Activated naive CD8-positive, alpha-beta T cell (primary cell): ENCODE results near the gene TIGD3.
"Not testable (repeated sequence)": the region's sequence is repeated elsewhere in the genome, so short reads cannot be mapped to it uniquely, and the experiment has no call there.

Source experiments
- H3K27ac Mint-ChIP-seq: one replicate; pipeline ENCODE4 v1.8.0; 2021; ENCODE audit warnings: mixed read lengths
- H3K27me3 Mint-ChIP-seq: one replicate; pipeline ENCODE4 v1.8.0; 2021; ENCODE audit warnings: mixed read lengths
- H3K36me3 Mint-ChIP-seq: one replicate; pipeline ENCODE4 v1.8.0; 2021; ENCODE audit warnings: mixed read lengths
- H3K4me1 Mint-ChIP-seq: one replicate; pipeline ENCODE4 v1.8.0; 2021; ENCODE audit warnings: low read depth, mixed read lengths
- H3K4me3 Mint-ChIP-seq: one replicate; pipeline ENCODE4 v1.8.0; 2021; ENCODE audit warnings: mild to moderate bottlenecking, mixed read lengths
- H3K9me3 Mint-ChIP-seq: one replicate; pipeline ENCODE4 v1.8.0; 2021; ENCODE audit warnings: low read depth, mixed read lengths

Gene TIGD3

GRCh38 chr11:65317025-65317786 lies 37.3 kb upstream of the TIGD3 start:
- H3K9me3 Mint-ChIP-seq: no peaks in the 10 kb centered on the region
- H3K36me3 Mint-ChIP-seq: no peaks in the 10 kb centered on the region
- peaks cover 7% of the 10 kb centered on the region for H3K4me1 Mint-ChIP-seq
- H3K27me3 Mint-ChIP-seq: no peaks in the 10 kb centered on the region
- no peak overlapping the region for H3K27ac Mint-ChIP-seq
- no peak overlapping the region for H3K4me3 Mint-ChIP-seq

- no peak overlapping the region for H3K27ac Mint-ChIP-seq
- H3K9me3 Mint-ChIP-seq: no peaks in the 10 kb centered on the region
- no peak overlapping the region for H3K4me3 Mint-ChIP-seq
- no peaks in the 10 kb centered on the region for H3K27me3 Mint-ChIP-seq
- H3K4me1 Mint-ChIP-seq: peaks cover 5% of the 10 kb centered on the region
- H3K36me3 Mint-ChIP-seq: no peaks in the 10 kb centered on the region
Measured at GRCh38 chr11:65320386-65321075, 34.0 kb upstream of the TIGD3 start.

DNA sequence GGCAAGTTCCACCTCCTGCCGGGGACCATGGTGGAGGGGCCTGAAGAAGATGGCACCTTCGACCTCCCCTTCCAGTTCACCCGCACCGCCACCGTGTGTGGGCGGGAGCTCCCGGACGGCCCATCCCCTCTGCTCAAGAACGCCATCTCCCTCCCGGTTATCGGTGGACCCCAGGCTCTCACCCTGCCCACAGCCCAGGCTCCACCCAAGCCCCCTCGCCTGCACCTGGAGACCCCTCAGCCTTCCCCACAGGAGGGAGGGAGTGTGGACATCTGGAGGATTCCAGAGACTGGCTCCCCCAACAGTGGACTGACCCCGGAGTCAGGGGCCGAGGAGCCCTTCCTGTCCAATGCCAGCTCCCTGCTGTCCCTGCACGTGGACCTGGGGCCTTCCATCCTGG lies 33.5 kb upstream of the TIGD3 start:
- Mint-ChIP-seq H3K4me1 (peaks cover under 1% of the 10 kb centered on the region), H3K27ac (no peak overlapping the region), H3K9me3 (no peaks in the 10 kb centered on the region), H3K27me3 (no peaks in the 10 kb centered on the region), H3K4me3 (no peak overlapping the region), H3K36me3 (no peaks in the 10 kb centered on the region)

DNA sequence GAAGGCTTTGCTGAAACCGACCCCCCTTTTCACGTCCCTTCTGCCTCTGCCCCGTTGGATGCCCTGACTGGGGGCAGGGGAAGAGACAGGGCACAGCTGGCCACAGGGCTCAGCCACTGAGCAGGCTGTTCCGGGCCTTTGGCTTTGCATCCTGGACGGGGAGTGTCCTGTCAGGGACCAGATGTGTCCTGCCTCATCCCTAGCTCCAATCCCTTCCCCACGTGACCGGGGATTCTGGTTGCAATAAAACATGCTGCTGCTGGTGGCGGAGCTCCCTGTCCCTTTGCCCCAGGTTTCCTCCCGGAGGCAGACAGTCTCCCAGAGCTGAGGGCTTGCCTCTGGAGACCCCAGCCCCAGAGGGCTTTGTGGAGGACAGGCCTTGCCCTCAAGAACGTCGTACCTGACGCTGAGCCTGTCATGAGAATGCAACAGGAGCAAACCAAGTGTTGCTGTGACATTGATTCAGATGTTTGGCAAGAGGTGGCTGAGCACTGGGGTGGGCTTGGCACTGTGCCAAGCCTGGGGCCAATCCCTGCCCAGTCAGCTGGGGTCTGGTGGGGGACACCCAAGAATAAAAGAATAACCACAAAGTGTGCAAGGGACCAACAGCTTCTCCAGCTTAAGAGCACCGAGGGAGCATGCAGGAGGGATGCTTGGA lies 32.6 kb upstream of the TIGD3 start:
- H3K36me3 Mint-ChIP-seq: no peaks in the 10 kb centered on the region

DNA sequence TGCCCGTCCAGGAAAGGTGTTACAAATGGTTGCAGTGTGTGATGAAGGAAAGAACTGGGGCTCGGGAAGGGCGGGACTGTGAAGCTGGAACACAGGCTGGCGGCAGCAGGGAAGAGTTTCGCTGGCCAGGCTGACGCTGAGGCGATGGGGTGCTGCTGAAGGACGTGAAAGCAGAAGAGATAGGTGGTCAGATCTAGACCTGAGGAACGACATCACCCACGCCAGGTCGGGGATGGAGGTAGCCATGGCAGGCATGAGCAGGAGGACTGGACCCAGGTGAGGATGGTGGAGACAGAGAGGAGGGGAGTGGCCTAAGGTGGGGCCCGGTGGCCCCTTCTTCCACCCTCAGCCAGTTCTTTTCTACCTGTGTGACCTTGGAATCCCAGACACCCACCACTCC lies 30.7 kb upstream of the TIGD3 start:
- H3K4me3 Mint-ChIP-seq: no peak overlapping the region
- no peaks in the 10 kb centered on the region for H3K27me3 Mint-ChIP-seq
- no peaks in the 10 kb centered on the region for H3K4me1 Mint-ChIP-seq
- no peak overlapping the region for H3K27ac Mint-ChIP-seq
- no peaks in the 10 kb centered on the region for H3K36me3 Mint-ChIP-seq
- H3K9me3 Mint-ChIP-seq: no peaks in the 10 kb centered on the region

More for the DNA sequence above, 32.6 kb upstream of the TIGD3 start:
- Mint-ChIP-seq H3K27ac (no peak overlapping the region), H3K9me3 (no peaks in the 10 kb centered on the region), H3K27me3 (no peaks in the 10 kb centered on the region), H3K4me1 (no peaks in the 10 kb centered on the region), H3K4me3 (no peak overlapping the region)

DNA sequence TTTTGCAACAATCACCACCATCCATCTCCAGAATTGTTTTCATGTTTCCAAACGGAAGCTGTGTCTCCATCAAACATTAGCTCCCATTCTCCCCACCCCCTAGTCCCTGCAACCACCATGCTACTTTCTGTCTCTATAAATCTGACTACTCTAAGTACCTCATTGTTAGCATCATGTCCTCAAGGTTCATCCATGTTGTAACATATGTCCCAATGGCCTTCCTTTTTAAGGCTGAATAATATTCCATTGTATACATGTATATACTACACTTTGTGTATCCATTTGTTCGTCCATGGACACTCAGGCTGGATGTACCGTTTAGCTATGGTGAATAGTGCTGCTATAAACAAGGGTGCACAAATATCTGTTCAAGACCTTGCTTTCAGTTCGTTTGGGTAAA lies 29.1 kb upstream of the TIGD3 start:
- H3K27ac Mint-ChIP-seq: no peak overlapping the region
- H3K4me1 Mint-ChIP-seq: peaks cover 5% of the 10 kb centered on the region
- no peaks in the 10 kb centered on the region for H3K27me3 Mint-ChIP-seq
- H3K9me3 Mint-ChIP-seq: no peaks in the 10 kb centered on the region
- no peaks in the 10 kb centered on the region for H3K36me3 Mint-ChIP-seq
- no peak overlapping the region for H3K4me3 Mint-ChIP-seq

- no peak overlapping the region for H3K4me3 Mint-ChIP-seq
- H3K4me1 Mint-ChIP-seq: peaks cover 5% of the 10 kb centered on the region
- no peaks in the 10 kb centered on the region for H3K36me3 Mint-ChIP-seq
- H3K27me3 Mint-ChIP-seq: no peaks in the 10 kb centered on the region
- no peak overlapping the region for H3K27ac Mint-ChIP-seq
- no peaks in the 10 kb centered on the region for H3K9me3 Mint-ChIP-seq
Measured at GRCh38 chr11:65327021-65327420, 27.5 kb upstream of the TIGD3 start.

DNA sequence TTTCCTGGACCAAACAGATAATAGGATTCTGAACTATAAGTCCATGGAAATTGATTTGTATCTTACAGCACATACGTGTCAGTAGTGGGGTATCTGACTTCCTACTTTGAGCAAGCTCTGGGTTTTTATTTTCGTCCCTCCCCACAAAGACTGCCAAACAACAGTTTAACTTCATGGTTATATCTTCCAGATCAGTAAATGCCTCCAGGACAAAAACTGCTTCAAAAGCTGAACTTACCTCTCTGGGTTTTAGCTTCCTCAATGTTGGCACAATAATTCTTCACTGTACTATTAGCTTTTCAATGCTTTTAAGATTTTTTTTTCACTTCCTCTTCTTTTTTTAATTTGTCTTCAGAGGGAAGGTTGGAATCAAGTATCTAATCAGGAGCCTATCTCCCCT lies 25.1 kb upstream of the TIGD3 start:
- Mint-ChIP-seq H3K4me1 (peaks cover 9% of the 10 kb centered on the region), H3K27ac (peak overlapping the region; percentile 47), H3K27me3 (no peaks in the 10 kb centered on the region), H3K4me3 (peak overlapping the region; percentile 28), H3K9me3 (no peaks in the 10 kb centered on the region), H3K36me3 (no peaks in the 10 kb centered on the region)

GRCh38 chr11:65329944-65330403 lies 24.6 kb upstream of the TIGD3 start:
- peaks cover 14% of the 10 kb centered on the region for H3K4me1 Mint-ChIP-seq
- H3K4me3 Mint-ChIP-seq: peak overlapping the region; percentile 28
- no peaks in the 10 kb centered on the region for H3K27me3 Mint-ChIP-seq
- peak overlapping the region; percentile 47 for H3K27ac Mint-ChIP-seq
- H3K36me3 Mint-ChIP-seq: no peaks in the 10 kb centered on the region
- no peaks in the 10 kb centered on the region for H3K9me3 Mint-ChIP-seq

- peaks cover 20% of the 10 kb centered on the region for H3K4me1 Mint-ChIP-seq
- no peaks in the 10 kb centered on the region for H3K27me3 Mint-ChIP-seq
- H3K36me3 Mint-ChIP-seq: no peaks in the 10 kb centered on the region
- H3K27ac Mint-ChIP-seq: no peak overlapping the region
- H3K9me3 Mint-ChIP-seq: no peaks in the 10 kb centered on the region
- no peak overlapping the region for H3K4me3 Mint-ChIP-seq
Measured at GRCh38 chr11:65330544-65330943, 24.0 kb upstream of the TIGD3 start.

DNA sequence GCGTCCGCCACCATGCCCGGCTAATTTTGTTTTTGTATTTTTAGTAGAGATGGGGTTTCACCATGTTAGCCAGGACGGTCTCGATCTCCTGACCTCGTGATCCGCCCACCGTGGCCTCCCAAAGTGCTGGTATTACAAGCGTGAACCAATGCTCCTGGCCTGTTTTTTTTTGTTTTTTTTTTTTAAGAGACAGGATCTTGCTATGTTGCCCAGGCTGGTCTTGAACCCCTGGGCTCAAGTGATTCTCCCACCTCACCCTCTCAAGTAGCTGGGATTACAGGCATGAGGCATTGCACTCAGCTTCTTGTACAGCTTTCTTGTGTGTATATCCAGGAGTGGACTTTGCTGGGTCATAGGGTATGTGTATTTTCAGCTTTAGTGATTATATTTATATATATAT lies 22.0 kb upstream of the TIGD3 start:
- H3K9me3 Mint-ChIP-seq, H3K36me3 Mint-ChIP-seq, H3K4me3 Mint-ChIP-seq, H3K27me3 Mint-ChIP-seq, H3K27ac Mint-ChIP-seq: not testable (repeated sequence)
- H3K4me1 Mint-ChIP-seq: peaks cover 23% of the 10 kb centered on the region

- H3K9me3 Mint-ChIP-seq: no peaks in the 10 kb centered on the region
- no peaks in the 10 kb centered on the region for H3K36me3 Mint-ChIP-seq
- H3K4me1 Mint-ChIP-seq: peaks cover 36% of the 10 kb centered on the region
- H3K27ac Mint-ChIP-seq: peak overlapping the region; percentile 93
- H3K27me3 Mint-ChIP-seq: no peaks in the 10 kb centered on the region
- H3K4me3 Mint-ChIP-seq: peak overlapping the region; percentile 97
Measured at GRCh38 chr11:65334696-65335295, 19.8 kb upstream of the TIGD3 start.

- peaks cover 43% of the 10 kb centered on the region for H3K4me1 Mint-ChIP-seq
- H3K27ac Mint-ChIP-seq: no peak overlapping the region
- no peaks in the 10 kb centered on the region for H3K36me3 Mint-ChIP-seq
- no peak overlapping the region for H3K4me3 Mint-ChIP-seq
- no peaks in the 10 kb centered on the region for H3K27me3 Mint-ChIP-seq
- no peaks in the 10 kb centered on the region for H3K9me3 Mint-ChIP-seq
Measured at GRCh38 chr11:65338676-65339075, 15.9 kb upstream of the TIGD3 start.

- Mint-ChIP-seq H3K27me3 (no peaks in the 10 kb centered on the region), H3K4me1 (peaks cover 36% of the 10 kb centered on the region), H3K9me3 (no peaks in the 10 kb centered on the region), H3K27ac (peak overlapping the region; percentile 5), H3K4me3 (no peak overlapping the region), H3K36me3 (no peaks in the 10 kb centered on the region)
Measured at GRCh38 chr11:65340226-65340625, 14.3 kb upstream of the TIGD3 start.

DNA sequence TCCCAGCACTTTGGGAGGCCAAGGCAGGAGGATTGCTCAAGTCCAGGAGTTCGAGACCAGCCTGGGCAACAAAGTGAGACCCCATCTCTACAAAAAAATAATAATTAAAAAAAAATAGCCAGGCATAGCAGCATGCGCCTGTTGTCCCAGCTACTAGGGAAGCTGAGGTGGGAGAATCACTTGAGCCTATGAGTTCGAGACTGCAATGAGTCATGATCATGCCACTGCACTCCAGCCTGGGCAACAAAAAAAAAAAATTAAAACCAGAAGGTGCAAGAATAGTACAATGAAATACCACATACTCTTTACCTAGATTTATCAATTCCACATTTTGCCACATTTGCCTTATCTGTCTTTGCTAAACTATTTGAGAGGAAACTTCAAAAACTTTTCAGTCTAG lies 12.7 kb upstream of the TIGD3 start:
- peaks cover 3% of the 10 kb centered on the region for H3K36me3 Mint-ChIP-seq
- H3K27ac Mint-ChIP-seq: no peak overlapping the region
- no peaks in the 10 kb centered on the region for H3K9me3 Mint-ChIP-seq
- H3K4me3 Mint-ChIP-seq: no peak overlapping the region
- peaks cover 29% of the 10 kb centered on the region for H3K4me1 Mint-ChIP-seq
- H3K27me3 Mint-ChIP-seq: no peaks in the 10 kb centered on the region
